ENCODE data around the gene ELF2. TPM values are rescaled to one million over a fixed set of nuclear protein-coding genes. Genes with fewer than 3 reads are reported as not detected.
"Not testable (repeated sequence)": the region's sequence is repeated elsewhere in the genome, so short reads cannot be mapped to it uniquely, and the experiment has no call there.

Gene ELF2
- total RNA-seq, 4 donors from 2014 or later, result 37.1 to 54.9 (median 44.7) TPM

GRCh38 chr4:139076016-139076744, 100.8 kb downstream of the ELF2 start:
- intact Hi-C loops (cut with DNase I; ENCODE audit: low total_unique reads), result no loop called here
- no peak for DNase-seq (ENCODE audit: low spot score in 2 of 2)
- no peak overlapping the region for H3K4me3 ChIP-seq (ENCODE audit: low read depth, poor library complexity, severe bottlenecking)
- WGBS, 2 donors, result 88 to 89% methylated on average over 1 of the region's 1 CpG
- no peak for TF ChIP-seq POLR2A (IDR thresholded peaks at IDR 0.05)

- no peak overlapping the region for H3K4me3 ChIP-seq (ENCODE audit: low read depth, poor library complexity, severe bottlenecking)
- WGBS, 2 donors, result 80 to 98% methylated on average over 3 of the region's 3 CpGs
- no peak for TF ChIP-seq CTCF (IDR thresholded peaks at IDR 0.05)
- TF ChIP-seq POLR2A (IDR thresholded peaks at IDR 0.05), result no peak
- no peak for DNase-seq (ENCODE audit: low spot score in 2 of 2)
- intact Hi-C loops (cut with DNase I; ENCODE audit: low total_unique reads), result no loop called here
These were observed 116.4 kb downstream of the ELF2 start for GRCh38 chr4:139060591-139060990.

DNA sequence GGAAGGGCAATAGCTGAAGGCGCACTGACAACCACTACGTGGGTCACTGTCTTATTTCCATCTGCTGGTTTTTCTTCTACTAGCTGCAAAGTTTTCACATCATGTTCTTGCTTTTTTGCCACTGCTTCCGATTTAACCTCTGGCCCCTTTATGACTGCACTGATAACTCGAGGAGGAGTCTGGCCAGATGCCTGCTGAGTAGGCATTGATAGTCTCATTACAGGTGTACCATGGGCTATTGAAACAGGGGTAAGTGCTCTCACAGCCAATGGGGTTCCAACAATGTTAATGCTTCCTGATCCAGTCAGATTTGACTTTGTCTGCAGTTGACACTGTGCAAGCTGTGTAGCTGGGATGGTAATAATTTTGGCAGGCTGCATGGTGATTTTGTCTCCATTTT, 118.0 kb downstream of the ELF2 start:
- intact Hi-C loops (cut with DNase I; ENCODE audit: low total_unique reads); H3K4me3 ChIP-seq (ENCODE audit: low read depth, poor library complexity, severe bottlenecking); DNase-seq (ENCODE audit: low spot score in 2 of 2): not testable (repeated sequence)
- 75 to 77% methylated on average over 4 of the region's 4 CpGs for WGBS, 2 donors

GRCh38 chr4:139054791-139055505, 122.1 kb downstream of the ELF2 start:
- H3K4me3 ChIP-seq (ENCODE audit: low read depth, poor library complexity, severe bottlenecking), result no peak overlapping the region
- no peak for DNase-seq (ENCODE audit: low spot score in 2 of 2)
- TF ChIP-seq CTCF (IDR thresholded peaks at IDR 0.05) (no peak), POLR2A (IDR thresholded peaks at IDR 0.05) (no peak)
- intact Hi-C loops (cut with DNase I; ENCODE audit: low total_unique reads), result no loop called here
- WGBS, 2 donors, result 26 to 31% methylated on average over 1 of the region's 1 CpG

DNA sequence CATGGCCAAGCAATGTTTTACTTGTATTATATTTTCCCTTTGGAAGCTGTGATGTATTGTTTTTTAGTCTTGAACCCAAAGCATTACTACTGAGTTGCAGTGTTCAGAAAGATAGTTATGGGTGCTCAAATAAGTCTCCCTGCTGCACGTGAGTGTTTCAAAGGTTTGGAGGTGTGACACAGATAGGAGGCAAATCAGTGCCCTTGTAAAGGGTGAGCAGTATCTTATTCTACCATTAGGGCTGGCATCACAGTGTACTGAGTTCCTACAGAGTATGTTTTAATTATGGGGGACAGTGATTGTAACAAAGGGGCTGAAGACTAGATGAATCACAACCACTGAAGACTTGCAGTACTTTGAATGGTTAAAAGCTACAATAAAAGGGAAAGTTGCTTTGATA, 123.1 kb downstream of the ELF2 start:
- TF ChIP-seq CTCF (IDR thresholded peaks at IDR 0.05), result no peak
- no peak for TF ChIP-seq POLR2A (IDR thresholded peaks at IDR 0.05)
- WGBS, 2 donors, result 89 to 100% methylated on average over 1 of the region's 1 CpG
- DNase-seq (ENCODE audit: low spot score in 2 of 2), result no peak
- intact Hi-C loops (cut with DNase I; ENCODE audit: low total_unique reads), result no loop called here
- no peak overlapping the region for H3K4me3 ChIP-seq (ENCODE audit: low read depth, poor library complexity, severe bottlenecking)

GRCh38 chr4:139050446-139050845, 126.6 kb downstream of the ELF2 start:
- intact Hi-C loops (cut with DNase I; ENCODE audit: low total_unique reads), result no loop called here
- TF ChIP-seq POLR2A (IDR thresholded peaks at IDR 0.05) (no peak), CTCF (IDR thresholded peaks at IDR 0.05) (no peak)
- 92 to 93% methylated on average over 2 of the region's 2 CpGs for WGBS, 2 donors
- no peak for DNase-seq (ENCODE audit: low spot score in 2 of 2)
- H3K4me3 ChIP-seq (ENCODE audit: low read depth, poor library complexity, severe bottlenecking), result no peak overlapping the region

Measured in lower leg skin (tissue), 4 donors.